ENCODE results near the gene LDLRAD4. TPM values are rescaled to one million over a fixed set of nuclear protein-coding genes. Genes with fewer than 3 reads are reported as not detected.

LDLRAD4 gene
- total and polyA plus RNA-seq, 2 experiments from 2014 or later = 0.73 to 1.9 TPM

DNA sequence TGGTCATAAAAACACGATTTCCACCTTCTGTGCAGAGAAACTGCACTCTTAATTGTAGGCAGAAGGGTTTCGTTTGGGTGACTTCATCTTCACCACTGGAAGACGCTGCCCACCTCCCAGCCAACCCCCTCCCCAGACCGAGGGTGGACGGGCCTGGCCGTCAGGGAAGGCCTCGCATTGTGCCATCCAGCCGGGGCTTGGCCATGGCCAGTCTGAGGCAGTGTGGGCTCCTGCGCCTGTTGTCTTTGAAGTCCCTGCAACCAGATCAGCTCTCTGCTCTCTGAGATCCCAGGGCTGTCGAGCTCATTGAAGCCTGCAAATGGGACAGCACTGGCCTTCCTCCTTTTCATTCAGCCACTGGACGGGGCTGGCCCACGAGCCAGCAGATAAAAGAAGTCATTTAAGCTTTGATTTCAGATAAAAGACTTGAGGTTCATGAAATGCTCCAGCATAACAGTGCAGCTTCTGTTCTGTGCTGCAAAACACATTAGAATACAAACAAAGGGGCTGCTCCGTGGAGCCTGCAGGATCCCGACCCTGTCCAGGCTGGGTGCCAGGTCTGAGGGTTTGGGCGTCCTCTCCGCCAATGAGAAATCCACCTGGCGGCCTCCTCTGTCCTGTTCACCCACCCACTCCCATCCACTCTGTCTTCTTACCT, 253.5 kb downstream of the LDLRAD4 start (continued):
- TF ChIP-seq, protein P1, sequence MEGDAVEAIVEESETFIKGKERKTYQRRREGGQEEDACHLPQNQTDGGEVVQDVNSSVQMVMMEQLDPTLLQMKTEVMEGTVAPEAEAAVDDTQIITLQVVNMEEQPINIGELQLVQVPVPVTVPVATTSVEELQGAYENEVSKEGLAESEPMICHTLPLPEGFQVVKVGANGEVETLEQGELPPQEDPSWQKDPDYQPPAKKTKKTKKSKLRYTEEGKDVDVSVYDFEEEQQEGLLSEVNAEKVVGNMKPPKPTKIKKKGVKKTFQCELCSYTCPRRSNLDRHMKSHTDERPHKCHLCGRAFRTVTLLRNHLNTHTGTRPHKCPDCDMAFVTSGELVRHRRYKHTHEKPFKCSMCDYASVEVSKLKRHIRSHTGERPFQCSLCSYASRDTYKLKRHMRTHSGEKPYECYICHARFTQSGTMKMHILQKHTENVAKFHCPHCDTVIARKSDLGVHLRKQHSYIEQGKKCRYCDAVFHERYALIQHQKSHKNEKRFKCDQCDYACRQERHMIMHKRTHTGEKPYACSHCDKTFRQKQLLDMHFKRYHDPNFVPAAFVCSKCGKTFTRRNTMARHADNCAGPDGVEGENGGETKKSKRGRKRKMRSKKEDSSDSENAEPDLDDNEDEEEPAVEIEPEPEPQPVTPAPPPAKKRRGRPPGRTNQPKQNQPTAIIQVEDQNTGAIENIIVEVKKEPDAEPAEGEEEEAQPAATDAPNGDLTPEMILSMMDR (conservative IDR thresholded peaks at IDR 0.05; ENCODE audit: low read depth in 2 of 2) = no peak
- TF ChIP-seq REST (IDR thresholded peaks at IDR 0.05; ENCODE audit: unreplicated experiment) (no peak), NANOG (IDR thresholded peaks at IDR 0.05; ENCODE audit: borderline replicate concordance) (no peak), EZH2phosphoT487 (IDR thresholded peaks at IDR 0.05; ENCODE audit: unreplicated experiment) (no peak), EZH2 (IDR thresholded peaks at IDR 0.05; ENCODE audit: low read depth, unreplicated experiment) (no peak), STAT1 (IDR thresholded peaks at IDR 0.05; ENCODE audit: unreplicated experiment) (no peak)

GRCh38 chr18:13473751-13474150, 255.2 kb downstream of the LDLRAD4 start:
- Mint-ChIP-seq H3K4me3 (no peak overlapping the region), H3K4me1 (peaks cover 15% of the 10 kb centered on the region), H3K27me3 (ENCODE audit: insufficient read depth, low read depth, poor library complexity) (peaks cover 3% of the 10 kb centered on the region), H3K36me3 (ENCODE audit: low read depth) (no peaks in the 10 kb centered on the region), H3K27ac (no peak overlapping the region), H3K9me3 (no peaks in the 10 kb centered on the region; the same call in 2 of the 3 replicates)
- DNase-seq (ENCODE audit: low spot score) (no peak), ATAC-seq (no peak)
- H3K36me3 ChIP-seq (ENCODE audit: insufficient read depth) = no peaks in the 10 kb centered on the region
- H3K79me2 ChIP-seq (replicated peaks; ENCODE audit: insufficient read depth) = no peaks in the 10 kb centered on the region
- H4K20me1 ChIP-seq (replicated peaks; ENCODE audit: insufficient read depth) = no peaks in the 10 kb centered on the region
- no peak overlapping the region for H2AFZ ChIP-seq
- no peaks in the 10 kb centered on the region for H3F3A ChIP-seq (replicated peaks; ENCODE audit: low read depth)
- 0 out of 2 replicates have a peak, but pooled peaks cover 5% of the 10 kb centered on the region for H3K9me2 ChIP-seq (ENCODE audit: insufficient read depth)
- no peak overlapping the region for H3K4me3 ChIP-seq
- no peaks in the 10 kb centered on the region for H3K27me3 ChIP-seq (ENCODE audit: insufficient read depth)
- H3K4me2 ChIP-seq = no peak overlapping the region
- no peaks in the 10 kb centered on the region for H3K4me1 ChIP-seq (ENCODE audit: insufficient read depth)
- H3K27ac ChIP-seq (ENCODE audit: low read depth) = no peak overlapping the region
- TF ChIP-seq, protein P1 (conservative IDR thresholded peaks at IDR 0.05; ENCODE audit: low read depth in 2 of 2) = no peak
- no peak for TF ChIP-seq CREB1 (CRISPR knock-in tag; IDR thresholded peaks at IDR 0.05; ENCODE audit: low read depth)
- no peak for TF ChIP-seq ETS1 (IDR thresholded peaks at IDR 0.05)
- TF ChIP-seq, protein P2, sequence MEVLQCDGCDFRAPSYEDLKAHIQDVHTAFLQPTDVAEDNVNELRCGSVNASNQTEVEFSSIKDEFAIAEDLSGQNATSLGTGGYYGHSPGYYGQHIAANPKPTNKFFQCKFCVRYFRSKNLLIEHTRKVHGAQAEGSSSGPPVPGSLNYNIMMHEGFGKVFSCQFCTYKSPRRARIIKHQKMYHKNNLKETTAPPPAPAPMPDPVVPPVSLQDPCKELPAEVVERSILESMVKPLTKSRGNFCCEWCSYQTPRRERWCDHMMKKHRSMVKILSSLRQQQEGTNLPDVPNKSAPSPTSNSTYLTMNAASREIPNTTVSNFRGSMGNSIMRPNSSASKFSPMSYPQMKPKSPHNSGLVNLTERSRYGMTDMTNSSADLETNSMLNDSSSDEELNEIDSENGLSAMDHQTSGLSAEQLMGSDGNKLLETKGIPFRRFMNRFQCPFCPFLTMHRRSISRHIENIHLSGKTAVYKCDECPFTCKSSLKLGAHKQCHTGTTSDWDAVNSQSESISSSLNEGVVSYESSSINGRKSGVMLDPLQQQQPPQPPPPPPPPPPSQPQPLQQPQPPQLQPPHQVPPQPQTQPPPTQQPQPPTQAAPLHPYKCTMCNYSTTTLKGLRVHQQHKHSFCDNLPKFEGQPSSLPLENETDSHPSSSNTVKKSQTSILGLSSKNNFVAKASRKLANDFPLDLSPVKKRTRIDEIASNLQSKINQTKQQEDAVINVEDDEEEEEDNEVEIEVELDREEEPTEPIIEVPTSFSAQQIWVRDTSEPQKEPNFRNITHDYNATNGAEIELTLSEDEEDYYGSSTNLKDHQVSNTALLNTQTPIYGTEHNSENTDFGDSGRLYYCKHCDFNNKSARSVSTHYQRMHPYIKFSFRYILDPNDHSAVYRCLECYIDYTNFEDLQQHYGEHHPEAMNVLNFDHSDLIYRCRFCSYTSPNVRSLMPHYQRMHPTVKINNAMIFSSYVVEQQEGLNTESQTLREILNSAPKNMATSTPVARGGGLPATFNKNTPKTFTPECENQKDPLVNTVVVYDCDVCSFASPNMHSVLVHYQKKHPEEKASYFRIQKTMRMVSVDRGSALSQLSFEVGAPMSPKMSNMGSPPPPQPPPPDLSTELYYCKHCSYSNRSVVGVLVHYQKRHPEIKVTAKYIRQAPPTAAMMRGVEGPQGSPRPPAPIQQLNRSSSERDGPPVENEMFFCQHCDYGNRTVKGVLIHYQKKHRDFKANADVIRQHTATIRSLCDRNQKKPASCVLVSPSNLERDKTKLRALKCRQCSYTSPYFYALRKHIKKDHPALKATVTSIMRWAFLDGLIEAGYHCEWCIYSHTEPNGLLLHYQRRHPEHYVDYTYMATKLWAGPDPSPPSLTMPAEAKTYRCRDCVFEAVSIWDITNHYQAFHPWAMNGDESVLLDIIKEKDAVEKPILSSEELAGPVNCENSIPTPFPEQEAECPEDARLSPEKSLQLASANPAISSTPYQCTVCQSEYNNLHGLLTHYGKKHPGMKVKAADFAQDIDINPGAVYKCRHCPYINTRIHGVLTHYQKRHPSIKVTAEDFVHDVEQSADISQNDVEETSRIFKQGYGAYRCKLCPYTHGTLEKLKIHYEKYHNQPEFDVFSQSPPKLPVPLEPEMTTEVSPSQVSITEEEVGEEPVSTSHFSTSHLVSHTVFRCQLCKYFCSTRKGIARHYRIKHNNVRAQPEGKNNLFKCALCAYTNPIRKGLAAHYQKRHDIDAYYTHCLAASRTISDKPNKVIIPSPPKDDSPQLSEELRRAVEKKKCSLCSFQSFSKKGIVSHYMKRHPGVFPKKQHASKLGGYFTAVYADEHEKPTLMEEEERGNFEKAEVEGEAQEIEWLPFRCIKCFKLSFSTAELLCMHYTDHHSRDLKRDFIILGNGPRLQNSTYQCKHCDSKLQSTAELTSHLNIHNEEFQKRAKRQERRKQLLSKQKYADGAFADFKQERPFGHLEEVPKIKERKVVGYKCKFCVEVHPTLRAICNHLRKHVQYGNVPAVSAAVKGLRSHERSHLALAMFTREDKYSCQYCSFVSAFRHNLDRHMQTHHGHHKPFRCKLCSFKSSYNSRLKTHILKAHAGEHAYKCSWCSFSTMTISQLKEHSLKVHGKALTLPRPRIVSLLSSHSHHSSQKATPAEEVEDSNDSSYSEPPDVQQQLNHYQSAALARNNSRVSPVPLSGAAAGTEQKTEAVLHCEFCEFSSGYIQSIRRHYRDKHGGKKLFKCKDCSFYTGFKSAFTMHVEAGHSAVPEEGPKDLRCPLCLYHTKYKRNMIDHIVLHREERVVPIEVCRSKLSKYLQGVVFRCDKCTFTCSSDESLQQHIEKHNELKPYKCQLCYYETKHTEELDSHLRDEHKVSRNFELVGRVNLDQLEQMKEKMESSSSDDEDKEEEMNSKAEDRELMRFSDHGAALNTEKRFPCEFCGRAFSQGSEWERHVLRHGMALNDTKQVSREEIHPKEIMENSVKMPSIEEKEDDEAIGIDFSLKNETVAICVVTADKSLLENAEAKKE (CRISPR knock-in tag; IDR thresholded peaks at IDR 0.05) = no peak

All from GM23338 (cell line).